ENCODE data around the gene IFITM2.

- TF ChIP-seq POLR2AphosphoS5 (IDR thresholded peaks at IDR 0.05), result no peak
- no peak for TF ChIP-seq CTCF (IDR thresholded peaks at IDR 0.05)
- no peak for TF ChIP-seq EP300 (IDR thresholded peaks at IDR 0.05)
- no peak for TF ChIP-seq POLR2A (IDR thresholded peaks at IDR 0.05)
These were observed 31.4 kb upstream of the IFITM2 start for GRCh38 chr11:276219-276618.

Data from gastroesophageal sphincter (tissue), 3 donors.